Duodenal mucosa (tissue), 2 donors: Measurements from ENCODE around the gene PDE6G.

Experiments used
- H3K27ac ChIP-seq: one replicate; pipeline ENCODE4 v1.7.0; 2013; ENCODE audit warnings: low read depth, low read length
- H3K27me3 ChIP-seq, 2 donors: one replicate each; pipeline ENCODE4 v1.7.0; 2013; ENCODE audit warnings: low read length in 2 of 2, control low read depth in 1 of 2; ENCODE audit not compliant: insufficient read depth in 2 of 2, control insufficient read depth in 1 of 2
- H3K36me3 ChIP-seq, 2 donors: one replicate each; pipeline ENCODE4 v1.7.0; 2013; ENCODE audit warnings: low read length in 2 of 2, control low read depth in 1 of 2; ENCODE audit not compliant: insufficient read depth in 2 of 2, control insufficient read depth in 1 of 2
- H3K4me1 ChIP-seq, 2 donors: one replicate each; pipeline ENCODE4 v1.7.0; 2013; ENCODE audit warnings: low read length in 2 of 2, control low read depth in 1 of 2; ENCODE audit not compliant: insufficient read depth in 2 of 2, control insufficient read depth in 1 of 2
- H3K4me3 ChIP-seq, 2 donors: one replicate each; pipeline ENCODE4 v1.7.0; 2013; ENCODE audit warnings: low read length in 2 of 2, low read depth in 1 of 2
- H3K9ac ChIP-seq, 2 donors: one replicate each; pipeline ENCODE4 v1.7.0; 2013; ENCODE audit warnings: low read length in 2 of 2, low read depth in 1 of 2
- H3K9me3 ChIP-seq, 2 donors: one replicate each; pipeline ENCODE4 v1.7.0; 2013; ENCODE audit warnings: low read length in 2 of 2, control low read depth in 1 of 2; ENCODE audit not compliant: control insufficient read depth in 1 of 2

The PDE6G gene

DNA sequence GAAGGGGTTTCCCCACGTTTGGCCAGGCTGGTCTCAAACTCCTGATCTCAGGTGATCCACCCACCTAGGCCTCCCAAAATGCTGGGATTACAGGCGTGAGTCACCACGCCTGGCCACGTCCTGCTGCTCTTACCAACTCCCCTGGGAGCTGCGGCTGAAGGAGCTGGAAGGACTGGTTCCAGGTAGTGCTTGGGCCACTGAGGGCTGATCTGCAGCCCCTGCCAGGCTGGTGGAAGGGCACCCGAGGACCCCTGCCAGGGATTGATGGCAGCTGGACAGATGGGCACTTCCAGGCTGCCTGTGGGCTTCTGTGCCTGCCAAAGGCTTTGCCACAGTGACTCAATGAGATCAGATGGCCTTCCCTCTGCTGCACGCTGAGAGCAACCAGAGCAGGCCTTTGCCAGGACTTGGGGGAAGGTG is 7.7 kb upstream of the PDE6G start:
- Histone ChIP-seq H3K27me3 (no peaks in the 10 kb centered on the region), H3K36me3 (peaks cover 0 to 15% of the 10 kb centered on the region in 2 donors), H3K9ac (no peak overlapping the region), H3K4me3 (no peak overlapping the region), H3K9me3 (no peaks in the 10 kb centered on the region), H3K4me1 (peaks cover 14 to 16% of the 10 kb centered on the region in 2 donors), H3K27ac (no peak overlapping the region)

DNA sequence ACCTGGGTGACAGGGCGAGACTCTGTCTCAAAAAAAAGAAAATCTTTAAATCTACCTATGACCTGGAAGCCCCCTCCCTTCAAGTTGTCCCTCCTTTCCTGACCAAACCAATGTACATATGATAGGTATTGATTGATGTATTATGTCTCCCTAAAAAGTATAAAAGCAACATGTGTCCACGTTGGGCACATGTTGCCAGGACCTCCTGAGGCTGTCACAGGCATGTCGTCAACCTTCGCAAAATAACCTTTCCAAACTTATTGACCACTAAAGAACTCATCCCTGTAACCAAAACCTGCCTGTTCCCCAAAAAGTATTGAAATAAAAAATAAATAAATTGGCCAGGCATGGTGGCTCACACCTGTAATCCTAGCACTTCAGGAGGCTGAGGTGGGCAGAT is 5.7 kb upstream of the PDE6G start:
- Histone ChIP-seq H3K27ac (no peak overlapping the region), H3K27me3 (no peaks in the 10 kb centered on the region), H3K36me3 (peaks cover 0 to 11% of the 10 kb centered on the region in 2 donors)

GRCh38 chr17:81660441-81660840 is 4.1 kb upstream of the PDE6G start:
- peaks cover 0 to 11% of the 10 kb centered on the region in 2 donors for H3K36me3 ChIP-seq
- peaks cover 5 to 8% of the 10 kb centered on the region in 2 donors for H3K4me1 ChIP-seq
- no peak overlapping the region for H3K9ac ChIP-seq
- no peaks in the 10 kb centered on the region for H3K9me3 ChIP-seq
- H3K27ac ChIP-seq: no peak overlapping the region
- no peak overlapping the region for H3K4me3 ChIP-seq
- no peaks in the 10 kb centered on the region for H3K27me3 ChIP-seq

More for the DNA sequence above, 5.7 kb upstream of the PDE6G start:
- Histone ChIP-seq H3K9me3 (no peaks in the 10 kb centered on the region), H3K4me3 (no peak overlapping the region), H3K9ac (no peak overlapping the region), H3K4me1 (peaks cover 10 to 11% of the 10 kb centered on the region in 2 donors)

GRCh38 chr17:81659038-81659437 is 2.7 kb upstream of the PDE6G start:
- H3K27me3 ChIP-seq: no peaks in the 10 kb centered on the region
- peaks cover 0 to 5% of the 10 kb centered on the region in 2 donors for H3K4me1 ChIP-seq
- no peaks in the 10 kb centered on the region for H3K9me3 ChIP-seq
- no peak overlapping the region for H3K27ac ChIP-seq
- H3K9ac ChIP-seq: no peak overlapping the region
- peaks cover 0 to under 1% of the 10 kb centered on the region in 2 donors for H3K36me3 ChIP-seq
- no peak overlapping the region for H3K4me3 ChIP-seq

DNA sequence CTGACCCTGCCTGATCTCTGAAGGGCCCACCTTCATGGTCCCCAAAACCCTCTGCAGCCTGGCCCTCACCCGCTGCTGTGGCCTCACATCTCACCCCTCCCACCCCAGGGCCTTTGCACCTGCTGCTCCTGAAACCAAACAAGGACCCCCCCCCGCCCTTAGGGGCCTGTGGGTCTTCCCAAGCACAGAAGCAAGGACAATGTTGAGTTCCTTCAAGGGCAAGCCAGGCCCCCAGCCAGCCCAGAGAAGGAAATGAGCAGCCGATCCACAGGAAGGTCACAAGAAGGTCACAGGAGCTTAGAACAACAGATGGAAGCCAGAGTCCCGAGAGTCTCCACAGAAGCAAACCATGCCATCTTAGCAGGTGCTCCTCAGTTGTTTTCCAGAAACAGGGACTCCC is 493 bp upstream of the PDE6G start:
- H3K27me3 ChIP-seq: no peaks in the 10 kb centered on the region
- H3K27ac ChIP-seq: no peak overlapping the region
- no peaks in the 10 kb centered on the region for H3K36me3 ChIP-seq
- H3K9ac ChIP-seq: no peak overlapping the region
- H3K9me3 ChIP-seq: no peaks in the 10 kb centered on the region
- H3K4me3 ChIP-seq: no peak overlapping the region
- peaks cover 3 to 5% of the 10 kb centered on the region in 2 donors for H3K4me1 ChIP-seq

DNA sequence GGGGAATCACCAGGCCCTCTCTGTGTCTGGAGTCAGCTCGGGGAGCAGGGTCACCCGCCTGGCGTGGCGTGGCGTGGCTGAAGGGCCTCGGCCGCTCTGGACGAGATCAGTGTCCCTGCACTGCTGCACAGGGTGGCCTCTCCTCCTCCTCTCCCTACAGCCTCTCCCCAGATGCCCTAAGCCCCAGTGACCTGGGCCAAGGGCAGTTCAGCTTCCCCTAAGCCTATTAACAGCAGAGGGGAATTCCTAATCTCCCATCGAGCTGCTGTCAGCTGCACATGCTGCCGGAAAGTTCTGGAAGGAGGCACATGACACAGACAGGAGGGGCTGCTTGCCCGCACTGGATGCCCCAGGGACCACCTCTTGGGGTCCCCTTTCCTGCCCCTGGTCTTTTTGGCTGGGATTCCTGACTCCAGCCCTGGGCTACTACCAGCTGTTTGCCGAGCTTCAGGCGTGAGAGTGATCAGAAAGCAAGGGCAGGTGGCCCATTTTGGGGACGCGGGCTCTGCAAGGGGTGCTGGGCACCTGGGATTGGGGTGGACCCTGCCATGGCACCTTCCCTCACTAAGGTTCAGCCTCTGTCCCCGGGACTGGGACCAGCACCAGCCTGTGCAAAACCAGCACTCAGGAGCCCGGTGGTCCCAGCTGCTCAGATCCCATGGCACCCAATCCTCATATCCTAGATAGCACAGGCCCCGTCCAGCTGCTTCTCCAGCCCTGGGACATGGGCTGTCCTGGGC is 794 bp downstream of the PDE6G start:
- no peaks in the 10 kb centered on the region for H3K36me3 ChIP-seq
- H3K4me1 ChIP-seq: peaks cover 3 to 5% of the 10 kb centered on the region in 2 donors
- H3K4me3 ChIP-seq: no peak overlapping the region
- H3K9me3 ChIP-seq: no peaks in the 10 kb centered on the region
- no peak overlapping the region for H3K27ac ChIP-seq
- H3K9ac ChIP-seq: no peak overlapping the region
- no peaks in the 10 kb centered on the region for H3K27me3 ChIP-seq

GRCh38 chr17:81652906-81653771 is 3.2 kb downstream of the PDE6G start:
- H3K27me3 ChIP-seq: peaks cover 0 to 7% of the 10 kb centered on the region in 2 donors
- no peak overlapping the region for H3K27ac ChIP-seq
- H3K9me3 ChIP-seq: peaks cover 0 to 4% of the 10 kb centered on the region in 2 donors
- H3K36me3 ChIP-seq: no peaks in the 10 kb centered on the region
- H3K4me1 ChIP-seq: peaks cover 3 to 5% of the 10 kb centered on the region in 2 donors
- no peak overlapping the region for H3K9ac ChIP-seq
- H3K4me3 ChIP-seq: peak overlapping the region; percentile 30 to 40

DNA sequence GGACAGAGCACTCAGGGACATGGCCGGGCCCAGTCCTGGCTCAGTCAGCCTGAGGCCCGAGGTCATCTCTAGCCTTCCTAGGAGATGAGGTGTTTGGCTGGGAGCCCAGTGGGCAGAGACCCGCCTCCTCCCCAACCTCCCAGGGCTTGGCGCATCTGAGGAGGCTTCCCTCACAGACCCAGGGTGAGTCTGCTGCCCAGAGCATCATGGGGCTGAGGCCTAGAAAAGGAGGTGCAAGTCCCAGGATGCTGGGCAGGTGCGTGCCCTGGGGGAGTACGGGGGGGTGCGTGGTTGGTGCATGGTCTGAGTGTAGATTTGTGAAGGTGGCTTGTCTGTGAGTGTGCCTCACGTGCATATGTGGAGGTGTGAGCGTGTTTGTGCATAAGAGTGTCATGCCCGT is 4.7 kb downstream of the PDE6G start:
- Histone ChIP-seq H3K27me3 (peaks cover 6 to 12% of the 10 kb centered on the region in 2 donors), H3K36me3 (no peaks in the 10 kb centered on the region), H3K4me1 (peaks cover 0 to 3% of the 10 kb centered on the region in 2 donors), H3K9me3 (peaks cover 0 to 4% of the 10 kb centered on the region in 2 donors), H3K4me3 (no peak overlapping the region), H3K27ac (no peak overlapping the region), H3K9ac (no peak overlapping the region)

DNA sequence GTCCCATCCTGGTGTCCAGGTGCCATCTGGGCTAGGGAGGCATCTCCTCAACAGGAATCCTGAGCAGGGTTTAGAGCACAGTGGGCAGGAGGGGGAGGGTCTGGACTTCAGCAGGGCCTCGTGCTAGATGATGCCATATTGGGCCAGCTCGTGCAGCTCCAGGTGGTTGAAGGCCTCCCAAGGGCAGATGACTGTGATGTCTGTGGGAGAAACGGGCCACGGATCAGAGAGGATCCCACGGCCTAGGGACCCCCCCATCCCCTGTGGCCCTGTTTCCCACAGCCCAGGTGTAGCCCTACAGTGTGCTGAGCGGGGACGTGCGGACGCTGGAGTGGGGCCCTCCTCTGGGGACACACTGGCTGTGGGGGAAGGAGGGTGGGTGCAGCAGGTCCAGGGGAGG is 5.4 kb downstream of the PDE6G start:
- no peak overlapping the region for H3K9ac ChIP-seq
- peaks cover 0 to 4% of the 10 kb centered on the region in 2 donors for H3K9me3 ChIP-seq
- peaks cover 0 to 3% of the 10 kb centered on the region in 2 donors for H3K4me1 ChIP-seq
- peaks cover 6 to 12% of the 10 kb centered on the region in 2 donors for H3K27me3 ChIP-seq
- no peak overlapping the region for H3K4me3 ChIP-seq
- no peaks in the 10 kb centered on the region for H3K36me3 ChIP-seq
- no peak overlapping the region for H3K27ac ChIP-seq

- H3K9ac ChIP-seq: no peak overlapping the region
- peaks cover 6 to 12% of the 10 kb centered on the region in 2 donors for H3K27me3 ChIP-seq
- H3K9me3 ChIP-seq: peaks cover 0 to 4% of the 10 kb centered on the region in 2 donors
- H3K27ac ChIP-seq: no peak overlapping the region
- H3K4me1 ChIP-seq: peaks cover 0 to 3% of the 10 kb centered on the region in 2 donors
- no peak overlapping the region for H3K4me3 ChIP-seq
- no peaks in the 10 kb centered on the region for H3K36me3 ChIP-seq
Observed at GRCh38 chr17:81648707-81649085, 7.6 kb downstream of the PDE6G start.
